ENCODE data around the gene GSTCD. TPM values are rescaled to one million over a fixed set of nuclear protein-coding genes. Genes with fewer than 3 reads are reported as not detected.
"Not testable (repeated sequence)": the region's sequence is repeated elsewhere in the genome, so short reads cannot be mapped to it uniquely, and the experiment has no call there.

Gene GSTCD
- total RNA-seq, 1 donor from 2014 or later: 13.9 TPM

DNA sequence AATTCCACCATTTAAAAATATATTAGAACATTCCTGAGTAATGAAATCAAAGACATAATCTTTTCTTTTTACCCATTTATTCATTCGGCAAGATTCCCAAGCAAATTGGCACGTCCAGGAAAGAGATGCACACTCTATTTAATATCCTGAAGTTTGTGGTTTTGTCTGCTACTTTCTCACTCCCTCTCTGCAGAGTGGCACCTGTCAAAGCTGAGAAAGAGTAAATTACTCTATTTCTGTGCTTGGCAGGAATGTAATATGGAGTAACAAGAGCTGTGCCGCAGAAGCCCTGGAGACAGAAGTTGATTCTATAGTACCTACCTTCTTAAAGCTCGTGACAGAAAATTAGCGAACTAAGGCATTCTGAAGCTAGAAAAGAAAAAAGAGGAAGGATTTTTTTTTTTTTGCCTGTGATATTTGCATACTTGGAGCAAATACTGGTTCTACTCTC, 5.5 kb downstream of the GSTCD start:
- H3K27ac Mint-ChIP-seq (ENCODE audit: unreplicated experiment): no peak overlapping the region
- no peaks in the 10 kb centered on the region for H3K9me3 Mint-ChIP-seq (ENCODE audit: unreplicated experiment)
- H3K36me3 Mint-ChIP-seq (ENCODE audit: unreplicated experiment): no peaks in the 10 kb centered on the region
- peaks cover 12% of the 10 kb centered on the region for H3K4me1 Mint-ChIP-seq (ENCODE audit: low read depth, unreplicated experiment)
- DNase-seq: no peak
- H3K4me3 Mint-ChIP-seq (ENCODE audit: unreplicated experiment): no peak overlapping the region
- TF ChIP-seq, protein P1, sequence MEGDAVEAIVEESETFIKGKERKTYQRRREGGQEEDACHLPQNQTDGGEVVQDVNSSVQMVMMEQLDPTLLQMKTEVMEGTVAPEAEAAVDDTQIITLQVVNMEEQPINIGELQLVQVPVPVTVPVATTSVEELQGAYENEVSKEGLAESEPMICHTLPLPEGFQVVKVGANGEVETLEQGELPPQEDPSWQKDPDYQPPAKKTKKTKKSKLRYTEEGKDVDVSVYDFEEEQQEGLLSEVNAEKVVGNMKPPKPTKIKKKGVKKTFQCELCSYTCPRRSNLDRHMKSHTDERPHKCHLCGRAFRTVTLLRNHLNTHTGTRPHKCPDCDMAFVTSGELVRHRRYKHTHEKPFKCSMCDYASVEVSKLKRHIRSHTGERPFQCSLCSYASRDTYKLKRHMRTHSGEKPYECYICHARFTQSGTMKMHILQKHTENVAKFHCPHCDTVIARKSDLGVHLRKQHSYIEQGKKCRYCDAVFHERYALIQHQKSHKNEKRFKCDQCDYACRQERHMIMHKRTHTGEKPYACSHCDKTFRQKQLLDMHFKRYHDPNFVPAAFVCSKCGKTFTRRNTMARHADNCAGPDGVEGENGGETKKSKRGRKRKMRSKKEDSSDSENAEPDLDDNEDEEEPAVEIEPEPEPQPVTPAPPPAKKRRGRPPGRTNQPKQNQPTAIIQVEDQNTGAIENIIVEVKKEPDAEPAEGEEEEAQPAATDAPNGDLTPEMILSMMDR (IDR thresholded peaks at IDR 0.05; ENCODE audit: partially characterized antibody, unreplicated experiment): no peak
- no peaks in the 10 kb centered on the region for H3K27me3 Mint-ChIP-seq (ENCODE audit: unreplicated experiment)

DNA sequence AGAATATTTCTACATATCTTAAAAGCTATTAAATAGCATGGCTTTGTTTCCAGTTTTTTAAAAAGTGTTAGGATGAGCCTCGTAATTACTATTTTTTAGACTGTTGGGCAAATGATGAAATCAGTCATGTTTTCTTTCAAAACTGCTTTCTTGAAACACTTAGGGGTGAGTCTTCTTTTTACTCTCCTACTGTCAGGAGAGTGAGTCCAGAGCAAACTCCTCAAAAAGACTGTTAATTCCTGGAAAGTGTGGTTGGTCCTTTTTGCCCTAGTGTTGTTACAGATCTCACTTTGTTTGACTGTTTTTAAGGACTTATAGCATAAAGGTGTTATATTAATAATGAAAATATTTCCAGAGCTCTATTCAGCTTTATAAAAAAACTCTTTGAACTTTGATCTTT, 6.3 kb downstream of the GSTCD start:
- TF ChIP-seq, protein P1 (IDR thresholded peaks at IDR 0.05; ENCODE audit: partially characterized antibody, unreplicated experiment): no peak
- no peak for DNase-seq
- no peak overlapping the region for H3K27ac Mint-ChIP-seq (ENCODE audit: unreplicated experiment)
- H3K4me3 Mint-ChIP-seq (ENCODE audit: unreplicated experiment): no peak overlapping the region
- H3K9me3 Mint-ChIP-seq (ENCODE audit: unreplicated experiment): no peaks in the 10 kb centered on the region
- H3K27me3 Mint-ChIP-seq (ENCODE audit: unreplicated experiment): no peaks in the 10 kb centered on the region
- no peaks in the 10 kb centered on the region for H3K36me3 Mint-ChIP-seq (ENCODE audit: unreplicated experiment)
- peaks cover 10% of the 10 kb centered on the region for H3K4me1 Mint-ChIP-seq (ENCODE audit: low read depth, unreplicated experiment)

DNA sequence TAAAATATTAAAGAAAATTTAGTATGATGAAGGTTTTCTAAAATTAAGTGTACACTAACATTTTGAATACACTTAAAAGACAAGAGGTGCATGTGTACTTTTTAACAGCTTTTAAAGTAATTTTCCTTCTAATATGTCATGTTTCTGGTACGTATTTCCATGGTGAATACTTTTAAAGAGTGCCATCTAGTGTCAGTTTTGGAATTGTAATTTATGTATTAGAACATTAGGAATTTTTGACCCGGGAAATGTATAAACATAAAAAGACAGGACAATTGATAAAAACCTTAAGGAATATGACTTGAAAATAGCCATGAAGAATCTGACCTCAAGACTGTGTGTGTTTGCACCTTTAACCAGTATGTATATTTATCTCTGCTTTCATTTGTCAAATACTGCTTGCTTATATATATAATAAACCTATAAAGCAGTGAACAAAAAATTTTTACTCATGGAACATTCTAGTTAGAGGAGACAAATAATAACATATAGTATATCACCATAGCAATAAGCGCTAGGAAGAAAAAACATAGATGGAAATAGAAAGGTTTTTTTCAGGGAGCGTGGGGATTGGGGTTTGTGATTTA, 7.2 kb downstream of the GSTCD start:
- H3K4me1 Mint-ChIP-seq (ENCODE audit: low read depth, unreplicated experiment): peaks cover 10% of the 10 kb centered on the region
- no peaks in the 10 kb centered on the region for H3K27me3 Mint-ChIP-seq (ENCODE audit: unreplicated experiment)
- no peak overlapping the region for H3K27ac Mint-ChIP-seq (ENCODE audit: unreplicated experiment)
- no peaks in the 10 kb centered on the region for H3K9me3 Mint-ChIP-seq (ENCODE audit: unreplicated experiment)
- no peak for DNase-seq
- no peaks in the 10 kb centered on the region for H3K36me3 Mint-ChIP-seq (ENCODE audit: unreplicated experiment)
- no peak overlapping the region for H3K4me3 Mint-ChIP-seq (ENCODE audit: unreplicated experiment)
- TF ChIP-seq, protein P1 (IDR thresholded peaks at IDR 0.05; ENCODE audit: partially characterized antibody, unreplicated experiment): peak; percentile 53

DNA sequence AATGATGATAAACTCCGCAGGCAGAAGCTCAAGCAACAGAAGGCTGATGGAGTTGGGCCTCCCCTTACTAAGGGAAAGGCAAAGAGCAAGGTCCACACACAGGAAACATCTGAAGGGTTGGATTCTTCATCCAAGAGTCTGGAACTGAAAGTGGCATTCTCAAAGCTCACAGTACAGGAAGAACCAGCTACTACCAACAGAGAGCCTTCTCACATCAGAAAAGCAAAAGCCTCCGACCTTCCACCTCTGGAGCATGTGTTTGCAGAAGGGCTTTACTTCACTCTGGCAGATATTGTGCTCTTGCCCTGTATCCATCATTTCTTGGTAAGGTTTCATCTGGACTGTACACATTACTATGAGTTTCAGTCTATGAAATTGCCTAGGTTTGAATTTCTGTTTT, 10.6 kb downstream of the GSTCD start:
- no peak for DNase-seq
- no peak overlapping the region for H3K4me3 Mint-ChIP-seq (ENCODE audit: unreplicated experiment)
- no peak overlapping the region for H3K27ac Mint-ChIP-seq (ENCODE audit: unreplicated experiment)
- no peaks in the 10 kb centered on the region for H3K27me3 Mint-ChIP-seq (ENCODE audit: unreplicated experiment)
- no peaks in the 10 kb centered on the region for H3K4me1 Mint-ChIP-seq (ENCODE audit: low read depth, unreplicated experiment)
- TF ChIP-seq, protein P1 (IDR thresholded peaks at IDR 0.05; ENCODE audit: partially characterized antibody, unreplicated experiment): no peak
- H3K9me3 Mint-ChIP-seq (ENCODE audit: unreplicated experiment): no peaks in the 10 kb centered on the region
- H3K36me3 Mint-ChIP-seq (ENCODE audit: unreplicated experiment): no peaks in the 10 kb centered on the region

DNA sequence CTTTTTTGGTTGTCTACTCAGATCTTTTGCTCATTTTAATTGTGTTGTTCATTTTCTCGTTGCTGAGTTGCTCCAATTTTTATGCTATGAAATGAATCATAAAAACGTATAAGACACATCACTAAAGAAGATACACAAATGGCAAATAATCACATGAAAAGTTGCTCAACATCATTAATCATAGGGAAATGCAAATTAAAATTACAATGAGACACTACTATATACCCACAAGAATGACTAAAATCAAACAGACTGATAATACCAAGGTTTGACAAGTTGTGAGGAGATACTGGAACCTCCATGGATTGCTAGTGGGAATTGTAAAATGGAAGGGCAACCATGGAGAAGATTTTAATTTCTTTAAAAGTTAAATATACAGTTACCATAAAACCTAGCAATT, 17.0 kb downstream of the GSTCD start:
- Mint-ChIP-seq H3K9me3 (ENCODE audit: unreplicated experiment) (no peaks in the 10 kb centered on the region), H3K4me1 (ENCODE audit: low read depth, unreplicated experiment) (no peaks in the 10 kb centered on the region), H3K27ac (ENCODE audit: unreplicated experiment) (no peak overlapping the region), H3K27me3 (ENCODE audit: unreplicated experiment) (no peaks in the 10 kb centered on the region), H3K4me3 (ENCODE audit: unreplicated experiment) (no peak overlapping the region), H3K36me3 (ENCODE audit: unreplicated experiment) (peaks cover 8% of the 10 kb centered on the region)
- DNase-seq: no peak
- TF ChIP-seq, protein P1 (IDR thresholded peaks at IDR 0.05; ENCODE audit: partially characterized antibody, unreplicated experiment): no peak

DNA sequence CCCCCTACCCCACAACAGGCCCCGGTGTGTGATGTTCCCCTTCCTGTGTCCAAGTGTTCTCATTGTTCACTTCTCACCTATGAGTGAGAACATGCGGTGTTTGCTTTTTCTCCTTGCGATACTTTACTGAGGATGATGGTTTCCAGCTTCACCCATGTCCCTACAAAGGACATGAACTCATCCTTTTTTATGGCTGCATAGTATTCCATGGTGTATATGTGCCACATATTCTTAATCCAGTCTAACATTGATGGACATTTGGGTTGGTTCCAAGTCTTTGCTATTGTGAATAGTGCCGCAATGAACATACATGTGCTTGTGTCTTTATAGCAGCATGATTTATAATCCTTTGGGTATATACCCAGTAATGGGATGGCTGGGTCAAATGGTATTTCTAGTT, 21.3 kb downstream of the GSTCD start:
- H3K27me3 Mint-ChIP-seq (ENCODE audit: unreplicated experiment); DNase-seq; H3K4me1 Mint-ChIP-seq (ENCODE audit: low read depth, unreplicated experiment); H3K9me3 Mint-ChIP-seq (ENCODE audit: unreplicated experiment); H3K4me3 Mint-ChIP-seq (ENCODE audit: unreplicated experiment); H3K27ac Mint-ChIP-seq (ENCODE audit: unreplicated experiment): not testable (repeated sequence)
- peaks cover 21% of the 10 kb centered on the region for H3K36me3 Mint-ChIP-seq (ENCODE audit: unreplicated experiment)

DNA sequence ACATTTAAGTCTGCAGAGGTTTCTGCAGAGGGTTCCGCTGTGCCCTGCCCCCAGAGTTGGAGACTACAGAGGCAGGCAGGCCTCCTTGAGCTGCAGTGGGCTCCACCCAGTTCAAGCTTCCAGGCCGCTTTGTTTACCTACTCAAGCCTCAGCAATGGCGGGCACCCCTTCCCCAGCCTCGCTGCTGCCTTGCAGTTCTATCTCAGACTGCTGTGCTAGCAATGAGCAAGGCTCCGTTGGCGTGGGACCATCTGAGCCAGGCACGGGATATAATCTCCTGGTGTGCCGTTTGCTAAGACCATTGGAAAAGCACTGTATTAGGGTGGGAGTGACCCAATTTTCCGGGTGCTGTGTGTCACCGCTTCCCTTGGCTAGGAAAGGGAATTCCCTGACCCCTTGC, 26.6 kb downstream of the GSTCD start:
- not testable (repeated sequence) for DNase-seq; H3K9me3 Mint-ChIP-seq (ENCODE audit: unreplicated experiment); H3K27me3 Mint-ChIP-seq (ENCODE audit: unreplicated experiment); H3K4me1 Mint-ChIP-seq (ENCODE audit: low read depth, unreplicated experiment); H3K4me3 Mint-ChIP-seq (ENCODE audit: unreplicated experiment); H3K27ac Mint-ChIP-seq (ENCODE audit: unreplicated experiment)
- peaks cover 33% of the 10 kb centered on the region for H3K36me3 Mint-ChIP-seq (ENCODE audit: unreplicated experiment)
